SK-N-SH (cell line): ENCODE data around the gene PYGB. TPM values are rescaled to one million over a fixed set of nuclear protein-coding genes. Genes with fewer than 3 reads are reported as not detected.

Experiments used
- CTCF ChIA-PET: fragments of 300-600, 350-600 bp; formaldehyde crosslinking; extraction: SDS; loops from one replicate; lab custom pipeline; 2021; lab: Yijun Ruan, JAX
- POLR2A ChIA-PET: fragments of 350-600 bp; sonication (Branson Sonifier 250); formaldehyde crosslinking; extraction: SDS; loops from one replicate; lab custom pipeline; 2020; ENCODE audit warnings: antibody characterized with exemption, inconsistent platforms; lab: Yijun Ruan, JAX
- DNase-seq: peaks from one replicate; pipeline ENCODE4 v3.0.0; 2012
- H2AFZ ChIP-seq: fragments of 200-600 bp; sonication (generic); 2 replicates; pipeline ENCODE4 v1.8.1; 2016; ENCODE audit warnings: antibody characterized with exemption, mild to moderate bottlenecking, low read depth
- H3F3A ChIP-seq: fragments of 200-600 bp; sonication (generic); replicated peaks from 2 replicates; pipeline ENCODE3; 2016; ENCODE audit warnings: antibody characterized with exemption, mild to moderate bottlenecking; ENCODE audit not compliant: insufficient read depth
- H3K27ac ChIP-seq, 2 experiments: fragments of 200-500 bp in 1 of 2; fragments of 200-600 bp in 1 of 2; sonication (Bioruptor generic) in 1 of 2; sonication (generic), shearing (Covaris generic) in 1 of 2; 2 replicates each; pipeline versions ENCODE4 v1.5.1 to v1.6.1; 2014 to 2016; ENCODE audit warnings: low read depth in 2 of 2, inconsistent platforms in 1 of 2, low read length in 1 of 2, mild to moderate bottlenecking in 1 of 2, mixed read lengths in 1 of 2
- H3K27me3 ChIP-seq: fragments of 200-600 bp; sonication (generic), shearing (Covaris generic); 2 replicates; pipeline ENCODE4 v1.6.1; 2016; ENCODE audit warnings: mixed run types; ENCODE audit not compliant: insufficient read depth
- H3K36me3 ChIP-seq, 2 experiments: fragments of 200-500 bp in 1 of 2; fragments of 200-600 bp in 1 of 2; sonication (Bioruptor generic) in 1 of 2; sonication (generic) in 1 of 2; replicated peaks in 1 of 2; 2 replicates each; pipeline versions ENCODE3 to v1.5.1; 2014 to 2016; ENCODE audit warnings: low read length in 1 of 2, mild to moderate bottlenecking in 1 of 2; ENCODE audit not compliant: insufficient read depth in 2 of 2, control insufficient read depth in 1 of 2
- H3K4me1 ChIP-seq, 2 experiments: fragments of 200-500 bp in 1 of 2; fragments of 200-600 bp in 1 of 2; sonication (Bioruptor generic) in 1 of 2; sonication (generic), shearing (Covaris generic) in 1 of 2; 2 replicates each; pipeline versions ENCODE4 v1.5.1 to v1.6.1; 2014 to 2016; ENCODE audit warnings: low read depth in 1 of 2, low read length in 1 of 2, mixed run types in 1 of 2; ENCODE audit not compliant: insufficient read depth in 2 of 2, control insufficient read depth in 1 of 2
- H3K4me2 ChIP-seq: fragments of 200-600 bp; sonication (generic), shearing (Covaris generic); 2 replicates; pipeline ENCODE4 v1.6.1; 2017; ENCODE audit warnings: mixed run types
- H3K4me3 ChIP-seq, 2 experiments: fragments of 200-500 bp in 1 of 2; fragments of 200-600 bp in 1 of 2; sonication (Bioruptor generic) in 1 of 2; sonication (generic), shearing (Covaris generic) in 1 of 2; 2 replicates each; pipeline versions ENCODE4 v1.5.1 to v1.8.1; 2014 to 2016; ENCODE audit warnings: low read depth in 2 of 2, inconsistent platforms in 1 of 2, low read length in 1 of 2, mild to moderate bottlenecking in 1 of 2, mixed read lengths in 1 of 2, moderate library complexity in 1 of 2
- H3K79me2 ChIP-seq: fragments of 200-600 bp; sonication (generic); 2 replicates; pipeline ENCODE4 v1.8.1; 2017; ENCODE audit warnings: mild to moderate bottlenecking; ENCODE audit not compliant: insufficient read depth
- H3K9ac ChIP-seq: fragments of 200-600 bp; sonication (generic); 2 replicates; pipeline ENCODE4 v1.6.1; 2017; ENCODE audit warnings: mixed run types
- H3K9me2 ChIP-seq: fragments of 200-600 bp; sonication (generic); 2 replicates; pipeline ENCODE4 v1.6.1; 2017; ENCODE audit warnings: mixed run types
- H3K9me3 ChIP-seq: fragments of 200-600 bp; sonication (generic); 2 replicates; pipeline ENCODE4 v1.6.1; 2017; ENCODE audit warnings: mixed run types, mild to moderate bottlenecking, moderate library complexity
- H4K20me1 ChIP-seq: fragments of 200-600 bp; sonication (generic); 2 replicates; pipeline ENCODE4 v1.6.1; 2017; ENCODE audit warnings: mild to moderate bottlenecking, mixed run types; ENCODE audit not compliant: insufficient read depth
- CHD2 ChIP-seq: fragments of 150-350 bp; IDR thresholded peaks from 2 replicates; pipeline ENCODE4 v1.6.1; 2018; ENCODE audit warnings: low read length; ENCODE audit not compliant: partially characterized antibody
- FOSL2 ChIP-seq: IDR thresholded peaks from 2 replicates; pipeline ENCODE4 v1.4.0; 2012; ENCODE audit warnings: low read depth, mild to moderate bottlenecking, moderate library complexity, borderline replicate concordance
- FOXM1 ChIP-seq: IDR thresholded peaks from 2 replicates; pipeline ENCODE4 v1.4.0; 2012; ENCODE audit warnings: low read depth, mild to moderate bottlenecking
- GATA2 ChIP-seq: sonication (generic); formaldehyde crosslinking; IDR thresholded peaks from 2 replicates; pipeline ENCODE4 v1.5.0; 2020; ENCODE audit warnings: mild to moderate bottlenecking, missing genetic modification reagents
- IRF3 ChIP-seq: fragments of 150-350 bp; IDR thresholded peaks from 2 replicates; pipeline ENCODE4 v1.6.1; 2016; ENCODE audit warnings: mild to moderate bottlenecking, low read depth, low read length
- JUND ChIP-seq: IDR thresholded peaks from 2 replicates; pipeline ENCODE4 v1.4.0; 2012
- MAX ChIP-seq: IDR thresholded peaks from 2 replicates; pipeline ENCODE4 v1.4.0; 2012; ENCODE audit warnings: low read depth
- MXI1 ChIP-seq: IDR thresholded peaks from 2 replicates; pipeline ENCODE4 v1.6.1; 2012; ENCODE audit warnings: mild to moderate bottlenecking, low read depth, low read length, improper control_type of control experiment
- NFIC ChIP-seq: IDR thresholded peaks from 2 replicates; pipeline ENCODE4 v1.4.0; 2012; ENCODE audit warnings: borderline replicate concordance
- NRF1 ChIP-seq: IDR thresholded peaks from 2 replicates; pipeline ENCODE4 v1.6.1; 2012; ENCODE audit warnings: low read depth, mild to moderate bottlenecking, low read length
- POLR2AphosphoS5 ChIP-seq: IDR thresholded peaks from 2 replicates; pipeline ENCODE4 v1.6.1; 2012; ENCODE audit warnings: low read depth, low read length
- RCOR1 ChIP-seq: fragments of 150-350 bp; IDR thresholded peaks from 2 replicates; pipeline ENCODE4 v1.6.1; 2017; ENCODE audit warnings: antibody characterized with exemption, low read length
- REST ChIP-seq: IDR thresholded peaks from 2 replicates; pipeline ENCODE4 v1.6.1; 2012; ENCODE audit warnings: mild to moderate bottlenecking, low read depth, low read length, moderate library complexity
- SIN3A ChIP-seq: IDR thresholded peaks from 2 replicates; pipeline ENCODE4 v1.6.1; 2012; ENCODE audit warnings: low read depth, mild to moderate bottlenecking, low read length, moderate library complexity, borderline replicate concordance
- TAF1 ChIP-seq: IDR thresholded peaks from 2 replicates; pipeline ENCODE4 v1.6.1; 2012; ENCODE audit warnings: low read depth, mild to moderate bottlenecking, low read length, moderate library complexity, borderline replicate concordance
- TCF12 ChIP-seq: IDR thresholded peaks from 2 replicates; pipeline ENCODE4 v1.4.0; 2012
- TEAD4 ChIP-seq: IDR thresholded peaks from 2 replicates; pipeline ENCODE4 v1.4.0; 2012; ENCODE audit warnings: mild to moderate bottlenecking, borderline replicate concordance; ENCODE audit not compliant: insufficient read depth
- USF1 ChIP-seq: IDR thresholded peaks from 2 replicates; pipeline ENCODE4 v1.4.0; 2012; ENCODE audit warnings: low read depth, borderline replicate concordance
- WGBS: methylation state at CpG from one replicate; pipeline ENCODE4 v1.1.6; 2017; ENCODE audit warnings: low lambda C conversion rate; 5-methylcytosine and 5-hydroxymethylcytosine counted together
- polyA plus RNA-seq, 3 experiments: library from polyadenylated mRNA; depleted of rRNA; stranded (reverse); fragments of >200 nt; gene quantifications; 2 replicates each; pipeline ENCODE4 v1.2.3, GENCODE V29; 2012

PYGB gene
- polyA plus RNA-seq, 1 of the 3 experiments (the other 2 are of a cell fraction): 35.8 TPM

- H4K20me1 ChIP-seq: peaks cover 78% of the 10 kb centered on the region
- H3K4me3 ChIP-seq: no peak overlapping the region
- no peak overlapping the region for H2AFZ ChIP-seq
- no peak for DNase-seq
- H3K4me1 ChIP-seq: peaks cover 11 to 56% of the 10 kb centered on the region in 2 experiments
- POLR2A ChIA-PET: interaction anchor here (1.0 kb wide), 1 partner anchor 147 kb away, joined by 3 read pairs; no protein-coding TSS in a partner anchor
- CTCF ChIA-PET: interaction anchor here (0.6 to 1.1 kb wide), 2 partner anchors 42 to 49 kb away, joined by 3 to 4 read pairs; no protein-coding TSS in a partner anchor
- H3K36me3 ChIP-seq: peaks cover 3 to 12% of the 10 kb centered on the region in 2 experiments
- H3K79me2 ChIP-seq: peaks cover 89% of the 10 kb centered on the region
- no peak overlapping the region for H3K27ac ChIP-seq
- H3K9ac ChIP-seq: no peak overlapping the region
- peaks cover 8% of the 10 kb centered on the region for H3F3A ChIP-seq
- TF ChIP-seq SIN3A (no peak), FOXM1 (no peak), JUND (no peak), FOSL2 (no peak), USF1 (no peak), REST (no peak), TAF1 (no peak), POLR2AphosphoS5 (no peak), TEAD4 (no peak), NRF1 (no peak), IRF3 (no peak), MAX (no peak), CHD2 (no peak), NFIC (no peak), RCOR1 (no peak), TCF12 (no peak), MXI1 (no peak), GATA2 (CRISPR knock-in tag) (no peak)
- H3K4me2 ChIP-seq: no peak overlapping the region
- H3K27me3 ChIP-seq: no peaks in the 10 kb centered on the region
- H3K9me3 ChIP-seq: no peaks in the 10 kb centered on the region
- H3K9me2 ChIP-seq: no peaks in the 10 kb centered on the region
- 94% methylated on average over 3 of the region's 6 CpGs for WGBS
Observed at GRCh38 chr20:25252230-25252651, 4.4 kb downstream of the PYGB start.
